PC-3 (cell line): Measurements from ENCODE around the gene NECAP2.

Source experiments
- EZH2 ChIP-seq: fragments of 300-600 bp; sonication (generic); IDR thresholded peaks from one replicate; pipeline ENCODE4 v1.6.1; 2017; ENCODE audit warnings: antibody characterized with exemption, mild to moderate bottlenecking, low read length; ENCODE audit not compliant: unreplicated experiment
- TF ChIP-seq, protein P1 (sequence below): fragments of 300-600 bp; sonication (generic); conservative IDR thresholded peaks from 2 replicates; pipeline ENCODE4 v1.5.1; 2017; ENCODE audit warnings: antibody characterized with exemption, low read depth, mild to moderate bottlenecking, low read length

- no peak for TF ChIP-seq EZH2
- TF ChIP-seq, protein P1, sequence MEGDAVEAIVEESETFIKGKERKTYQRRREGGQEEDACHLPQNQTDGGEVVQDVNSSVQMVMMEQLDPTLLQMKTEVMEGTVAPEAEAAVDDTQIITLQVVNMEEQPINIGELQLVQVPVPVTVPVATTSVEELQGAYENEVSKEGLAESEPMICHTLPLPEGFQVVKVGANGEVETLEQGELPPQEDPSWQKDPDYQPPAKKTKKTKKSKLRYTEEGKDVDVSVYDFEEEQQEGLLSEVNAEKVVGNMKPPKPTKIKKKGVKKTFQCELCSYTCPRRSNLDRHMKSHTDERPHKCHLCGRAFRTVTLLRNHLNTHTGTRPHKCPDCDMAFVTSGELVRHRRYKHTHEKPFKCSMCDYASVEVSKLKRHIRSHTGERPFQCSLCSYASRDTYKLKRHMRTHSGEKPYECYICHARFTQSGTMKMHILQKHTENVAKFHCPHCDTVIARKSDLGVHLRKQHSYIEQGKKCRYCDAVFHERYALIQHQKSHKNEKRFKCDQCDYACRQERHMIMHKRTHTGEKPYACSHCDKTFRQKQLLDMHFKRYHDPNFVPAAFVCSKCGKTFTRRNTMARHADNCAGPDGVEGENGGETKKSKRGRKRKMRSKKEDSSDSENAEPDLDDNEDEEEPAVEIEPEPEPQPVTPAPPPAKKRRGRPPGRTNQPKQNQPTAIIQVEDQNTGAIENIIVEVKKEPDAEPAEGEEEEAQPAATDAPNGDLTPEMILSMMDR: no peak
Measured at GRCh38 chr1:16468558-16468957, 28.0 kb downstream of the NECAP2 start.
